GM12875 (cell line): ENCODE data around the gene HPS1.

Source experiments
- H3K4me3 ChIP-seq: one replicate; pipeline ENCODE4 v1.5.1; 2011; ENCODE audit warnings: low read depth, low read length, control low read depth
- TF ChIP-seq, protein P1 (sequence below): IDR thresholded peaks from 2 replicates; pipeline ENCODE4 v1.5.1; 2011; ENCODE audit warnings: low read depth, mild to moderate bottlenecking, control low read depth, inconsistent platforms, low read length, moderate library complexity, borderline replicate concordance; ENCODE audit not compliant: insufficient read depth

Gene HPS1

DNA sequence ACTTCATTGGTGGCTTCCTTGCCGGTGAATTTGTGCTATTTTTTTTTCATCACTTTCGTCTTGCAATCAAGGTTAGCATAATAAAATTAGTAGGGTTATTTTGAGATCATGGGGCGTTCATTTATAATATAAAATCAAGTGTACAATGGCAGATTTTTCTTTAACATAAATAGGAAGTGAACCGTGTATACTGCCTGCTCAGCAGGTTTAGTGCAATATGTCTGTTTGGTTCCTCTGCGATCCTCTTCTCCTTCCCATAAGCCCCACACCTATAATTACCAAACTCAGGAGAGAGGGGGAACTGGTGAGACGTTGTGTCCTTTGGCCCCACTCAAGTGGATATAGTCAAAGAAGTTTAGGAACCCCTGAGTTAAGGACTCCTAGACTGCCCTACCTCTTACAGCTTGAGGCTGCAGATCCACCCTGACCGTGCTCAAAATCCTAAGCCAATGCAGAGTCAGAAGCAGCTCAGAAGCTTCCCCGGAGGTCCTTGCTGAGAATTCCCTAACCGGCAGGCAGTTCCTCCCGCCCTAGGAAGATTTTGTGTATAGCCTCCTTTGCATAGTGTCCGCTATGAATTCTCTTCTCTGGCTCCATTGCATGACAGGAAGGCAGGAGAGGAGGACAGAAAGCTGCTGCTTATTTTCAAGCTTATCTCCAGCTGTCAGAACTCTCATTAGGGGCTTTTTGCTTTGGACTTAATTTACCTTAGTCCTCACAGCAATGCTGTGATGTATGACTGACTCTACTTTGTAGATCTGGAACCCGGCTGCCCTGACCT lies 73.3 kb downstream of the HPS1 start:
- TF ChIP-seq, protein P1, sequence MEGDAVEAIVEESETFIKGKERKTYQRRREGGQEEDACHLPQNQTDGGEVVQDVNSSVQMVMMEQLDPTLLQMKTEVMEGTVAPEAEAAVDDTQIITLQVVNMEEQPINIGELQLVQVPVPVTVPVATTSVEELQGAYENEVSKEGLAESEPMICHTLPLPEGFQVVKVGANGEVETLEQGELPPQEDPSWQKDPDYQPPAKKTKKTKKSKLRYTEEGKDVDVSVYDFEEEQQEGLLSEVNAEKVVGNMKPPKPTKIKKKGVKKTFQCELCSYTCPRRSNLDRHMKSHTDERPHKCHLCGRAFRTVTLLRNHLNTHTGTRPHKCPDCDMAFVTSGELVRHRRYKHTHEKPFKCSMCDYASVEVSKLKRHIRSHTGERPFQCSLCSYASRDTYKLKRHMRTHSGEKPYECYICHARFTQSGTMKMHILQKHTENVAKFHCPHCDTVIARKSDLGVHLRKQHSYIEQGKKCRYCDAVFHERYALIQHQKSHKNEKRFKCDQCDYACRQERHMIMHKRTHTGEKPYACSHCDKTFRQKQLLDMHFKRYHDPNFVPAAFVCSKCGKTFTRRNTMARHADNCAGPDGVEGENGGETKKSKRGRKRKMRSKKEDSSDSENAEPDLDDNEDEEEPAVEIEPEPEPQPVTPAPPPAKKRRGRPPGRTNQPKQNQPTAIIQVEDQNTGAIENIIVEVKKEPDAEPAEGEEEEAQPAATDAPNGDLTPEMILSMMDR = no peak
- H3K4me3 ChIP-seq = no peak overlapping the region

DNA sequence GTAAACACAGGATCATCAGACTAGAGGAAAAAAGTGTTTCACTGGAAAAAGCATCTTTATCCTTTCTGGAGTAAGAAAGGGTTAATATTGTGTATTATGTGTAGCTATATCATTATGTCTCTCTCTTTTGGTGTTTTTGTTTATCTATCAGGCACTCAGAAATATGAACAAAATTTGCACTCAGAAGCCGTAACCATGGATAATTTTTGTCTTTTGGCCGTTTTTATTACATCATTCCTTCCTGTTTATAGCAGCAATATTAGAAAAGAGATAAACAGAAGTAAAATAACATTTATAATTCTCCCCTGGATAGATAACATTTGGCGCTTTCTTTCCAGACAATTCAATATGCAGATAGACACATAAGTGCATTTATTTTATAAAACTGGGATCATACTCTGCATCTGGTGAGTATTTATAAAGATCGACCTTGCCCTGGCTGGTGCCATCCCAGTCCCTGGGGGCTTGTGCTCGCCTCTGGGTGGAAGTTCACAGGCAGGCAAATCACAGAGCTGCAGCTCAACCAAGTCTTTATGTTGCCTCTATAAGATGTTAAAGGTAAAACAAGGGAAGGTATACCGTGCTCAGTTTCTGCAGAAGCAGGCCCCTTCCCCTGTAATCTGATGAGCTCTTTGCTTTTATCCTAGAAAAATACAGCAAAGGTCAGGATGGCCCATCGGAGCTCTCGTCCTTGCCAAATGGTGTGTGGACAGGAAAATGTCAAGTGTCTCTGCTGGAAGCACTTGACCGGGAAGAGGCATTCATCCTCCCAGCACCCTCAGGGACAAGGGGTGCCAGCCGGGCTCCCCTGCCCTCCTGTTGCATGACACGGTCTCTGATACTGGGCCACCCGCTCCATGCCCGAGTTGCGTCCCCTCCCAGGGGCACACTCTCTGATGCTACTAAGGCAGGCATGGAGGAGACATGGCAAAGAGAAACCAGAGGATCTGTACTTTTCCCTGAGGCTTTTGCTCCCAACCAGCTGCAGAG lies 75.6 kb downstream of the HPS1 start:
- H3K4me3 ChIP-seq = no peak overlapping the region
- TF ChIP-seq, protein P1 = no peak

DNA sequence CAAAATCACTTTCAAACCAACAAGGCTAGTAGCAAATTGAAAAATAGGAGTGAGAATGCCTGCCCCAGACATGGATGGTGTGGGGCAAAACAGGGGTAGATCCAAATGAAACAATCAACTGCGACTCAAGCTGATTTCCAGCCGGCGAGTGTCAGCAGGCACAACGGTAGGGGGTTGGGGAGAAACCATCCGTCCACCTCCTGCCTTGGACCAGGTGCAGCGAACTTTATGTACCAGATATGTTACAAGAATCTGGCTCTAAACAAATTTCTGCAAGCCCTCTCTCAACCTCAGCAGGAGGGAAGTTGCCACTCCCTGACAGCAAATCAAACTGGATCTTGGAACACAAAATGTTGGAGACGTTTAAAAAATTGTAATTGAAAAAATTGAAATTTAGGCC lies 76.9 kb downstream of the HPS1 start:
- H3K4me3 ChIP-seq = no peak overlapping the region
- TF ChIP-seq, protein P1 = no peak

DNA sequence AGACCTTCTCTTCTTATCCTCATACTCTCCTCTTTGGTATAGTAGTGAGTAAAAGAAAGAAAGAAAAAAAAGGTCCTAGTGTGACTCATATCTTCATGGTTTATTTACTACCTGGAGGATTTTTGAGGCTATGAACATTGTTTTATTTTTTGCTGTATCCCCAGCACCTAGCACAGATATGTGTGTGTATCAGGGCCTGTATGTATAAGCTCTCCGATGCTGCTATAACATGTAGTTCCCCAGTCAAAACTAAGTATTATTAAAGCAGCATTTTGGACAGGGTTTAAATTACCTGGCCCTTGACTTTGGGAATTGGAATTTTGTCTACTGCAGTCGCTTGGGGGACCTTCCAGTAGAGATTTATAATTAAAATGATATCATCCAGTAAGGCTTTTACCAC lies 78.1 kb downstream of the HPS1 start:
- TF ChIP-seq, protein P1 = no peak

DNA sequence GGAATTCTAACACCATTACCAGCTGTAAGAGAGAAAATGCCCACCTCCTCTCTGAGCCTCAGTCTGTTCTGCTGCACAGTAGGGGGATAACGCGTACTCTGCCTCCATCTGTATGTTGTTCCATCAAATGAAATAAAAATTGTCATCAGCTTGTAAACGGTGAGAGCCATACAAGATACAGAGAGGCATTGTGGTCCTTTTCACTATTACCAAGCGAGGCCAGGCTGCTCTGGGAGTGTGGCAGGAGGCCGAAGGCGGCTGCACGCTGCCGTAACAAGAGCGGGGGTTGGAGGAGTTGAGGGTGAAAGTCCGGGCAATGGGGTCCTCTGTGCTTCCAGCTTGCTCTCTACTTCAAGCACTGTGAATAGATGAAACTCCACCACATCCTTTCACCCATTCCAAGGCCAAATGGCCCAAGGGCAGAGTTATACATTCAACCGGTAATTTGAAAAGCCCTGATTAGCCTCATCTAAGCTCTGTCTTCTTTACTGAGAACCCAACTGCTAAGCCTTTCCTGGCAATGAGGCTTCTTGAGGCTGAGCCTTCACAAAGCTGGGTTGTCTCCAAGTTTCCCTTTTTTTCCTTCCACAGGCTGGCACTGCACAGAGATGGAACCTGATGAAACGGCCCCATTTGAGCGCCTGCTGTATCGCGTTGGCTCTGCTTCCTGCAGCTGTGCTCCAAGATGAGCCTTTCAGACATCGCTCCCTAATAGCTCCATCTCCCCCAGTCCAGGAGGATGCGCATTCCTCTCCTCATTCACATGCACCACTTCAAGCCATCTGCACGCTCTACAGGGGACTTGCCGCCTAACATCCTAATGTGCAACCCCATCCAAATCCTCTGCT lies 78.9 kb downstream of the HPS1 start:
- H3K4me3 ChIP-seq = no peak overlapping the region
- TF ChIP-seq, protein P1 = no peak

More for the DNA sequence above, 78.1 kb downstream of the HPS1 start:
- no peak overlapping the region for H3K4me3 ChIP-seq
